ENCODE data around the gene ZNF784.
A peak's percentile ranks its signal among the peaks of the same experiment; 100 is the strongest.

Gene ZNF784, protein sequence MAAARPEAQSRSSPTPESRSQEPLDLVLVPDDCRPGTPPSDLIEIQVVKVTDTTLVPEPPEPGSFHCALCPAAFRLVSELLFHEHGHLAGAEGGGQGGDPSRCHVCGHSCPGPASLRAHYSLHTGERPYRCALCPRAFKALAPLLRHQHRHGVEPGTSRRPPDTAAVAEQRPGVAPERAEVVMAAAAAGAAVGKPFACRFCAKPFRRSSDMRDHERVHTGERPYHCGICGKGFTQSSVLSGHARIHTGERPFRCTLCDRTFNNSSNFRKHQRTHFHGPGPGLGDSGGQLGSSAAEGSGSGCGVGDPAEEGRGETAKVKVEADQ

DNA sequence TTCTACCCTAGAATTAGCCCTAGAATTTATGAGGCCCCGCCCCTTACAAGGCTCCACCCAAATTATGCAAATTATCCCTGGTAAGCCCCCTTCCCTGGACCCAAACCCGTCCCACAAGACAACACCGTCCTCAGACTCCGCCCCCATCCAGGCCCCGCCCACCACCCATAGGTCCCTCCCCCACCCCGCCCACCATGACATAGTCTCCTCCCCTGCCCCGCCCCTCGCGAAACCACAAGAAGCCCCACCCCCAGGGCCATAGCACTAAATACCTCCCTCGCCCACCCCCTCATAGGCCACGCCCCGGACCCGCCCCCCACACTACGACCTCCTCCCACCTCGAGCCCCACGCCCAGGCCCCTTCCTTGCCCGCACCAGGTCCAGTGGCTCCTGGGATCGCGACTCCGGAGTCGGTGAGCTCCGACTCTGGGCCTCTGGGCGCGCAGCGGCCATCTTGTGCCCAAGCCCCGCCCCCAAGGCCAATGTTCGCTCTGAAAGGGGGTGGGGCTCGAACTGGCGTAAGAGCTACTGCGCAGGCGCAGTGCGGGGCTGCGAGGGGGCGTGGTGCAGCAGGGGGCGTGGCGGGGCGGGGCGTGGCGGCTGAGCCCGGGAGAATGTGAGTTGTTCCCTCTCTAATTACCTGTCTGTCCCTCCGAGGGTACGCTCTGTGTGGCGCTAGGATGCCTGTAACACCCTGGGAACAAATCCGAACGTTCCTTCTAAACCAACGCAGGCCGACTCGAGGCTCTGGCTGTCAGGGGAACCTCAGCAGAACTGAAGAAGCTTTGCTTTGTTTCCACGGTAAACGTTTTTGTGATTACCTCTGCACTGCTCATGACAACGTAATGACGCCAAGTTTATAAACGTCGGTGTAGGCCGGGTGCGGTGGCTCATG lies at the start of gene ZNF784:
TSS of gene ZNF784 (minus strand) at position 458 of the 895 bp plus-strand sequence. CDS start at position 453, 5 bp downstream.
- peak within 1 kb of the TSS; percentile 69 for H3K4me3 ChIP-seq (replicated peaks; ENCODE audit: low read depth, low read length)
- peak; percentile 95 for DNase-seq (ENCODE audit: low read depth)
- TF ChIP-seq, protein P1, sequence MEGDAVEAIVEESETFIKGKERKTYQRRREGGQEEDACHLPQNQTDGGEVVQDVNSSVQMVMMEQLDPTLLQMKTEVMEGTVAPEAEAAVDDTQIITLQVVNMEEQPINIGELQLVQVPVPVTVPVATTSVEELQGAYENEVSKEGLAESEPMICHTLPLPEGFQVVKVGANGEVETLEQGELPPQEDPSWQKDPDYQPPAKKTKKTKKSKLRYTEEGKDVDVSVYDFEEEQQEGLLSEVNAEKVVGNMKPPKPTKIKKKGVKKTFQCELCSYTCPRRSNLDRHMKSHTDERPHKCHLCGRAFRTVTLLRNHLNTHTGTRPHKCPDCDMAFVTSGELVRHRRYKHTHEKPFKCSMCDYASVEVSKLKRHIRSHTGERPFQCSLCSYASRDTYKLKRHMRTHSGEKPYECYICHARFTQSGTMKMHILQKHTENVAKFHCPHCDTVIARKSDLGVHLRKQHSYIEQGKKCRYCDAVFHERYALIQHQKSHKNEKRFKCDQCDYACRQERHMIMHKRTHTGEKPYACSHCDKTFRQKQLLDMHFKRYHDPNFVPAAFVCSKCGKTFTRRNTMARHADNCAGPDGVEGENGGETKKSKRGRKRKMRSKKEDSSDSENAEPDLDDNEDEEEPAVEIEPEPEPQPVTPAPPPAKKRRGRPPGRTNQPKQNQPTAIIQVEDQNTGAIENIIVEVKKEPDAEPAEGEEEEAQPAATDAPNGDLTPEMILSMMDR (IDR thresholded peaks at IDR 0.05; ENCODE audit: low read length, missing control alignments), result no peak

DNA sequence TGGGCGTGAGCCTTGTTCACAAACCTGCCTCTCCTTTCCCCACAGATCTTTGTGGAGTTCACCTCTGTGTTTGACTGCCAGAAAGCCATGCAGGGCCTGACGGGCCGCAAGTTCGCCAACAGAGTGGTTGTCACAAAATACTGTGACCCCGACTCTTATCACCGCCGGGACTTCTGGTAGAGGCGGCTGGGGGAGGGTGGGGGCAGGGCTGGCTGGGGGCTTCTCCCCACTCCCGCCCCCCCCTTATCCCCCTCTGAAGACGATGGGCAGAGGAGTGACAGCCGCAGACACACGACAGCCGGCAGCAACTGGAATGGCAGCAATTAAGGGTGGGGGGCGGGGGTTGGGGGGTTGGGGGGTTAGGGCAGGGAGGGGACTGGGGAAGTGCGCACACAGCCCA lies 49.5 kb upstream of the ZNF784 start:
- DNase-seq (ENCODE audit: low read depth), result no peak
- TF ChIP-seq, protein P1 (IDR thresholded peaks at IDR 0.05; ENCODE audit: low read length, missing control alignments), result no peak
- H3K4me3 ChIP-seq (replicated peaks; ENCODE audit: low read depth, low read length), result no peak overlapping the region

DNA sequence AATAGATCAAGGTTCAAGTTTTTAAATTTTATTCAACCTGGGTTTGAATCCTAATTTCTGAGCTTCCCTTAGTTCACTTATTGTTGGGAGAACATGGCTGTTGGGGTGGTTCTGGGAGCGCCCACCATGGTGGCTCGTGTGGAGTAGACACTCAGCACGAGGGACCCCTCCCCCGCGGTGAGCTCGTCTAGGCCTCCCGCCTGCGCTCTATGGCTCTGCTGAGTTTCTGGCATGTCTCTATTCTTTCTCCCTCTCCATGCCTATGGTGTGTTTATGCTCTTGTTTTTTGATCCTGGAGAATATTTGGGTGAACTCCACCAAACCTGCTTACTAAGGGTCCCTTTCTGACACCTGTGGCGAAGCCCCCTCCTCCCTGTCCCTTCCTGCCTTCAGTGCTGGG lies 49.1 kb upstream of the ZNF784 start:
- DNase-seq (ENCODE audit: low read depth), result no peak
- H3K4me3 ChIP-seq (replicated peaks; ENCODE audit: low read depth, low read length), result no peak overlapping the region
- TF ChIP-seq, protein P1 (IDR thresholded peaks at IDR 0.05; ENCODE audit: low read length, missing control alignments), result no peak

DNA sequence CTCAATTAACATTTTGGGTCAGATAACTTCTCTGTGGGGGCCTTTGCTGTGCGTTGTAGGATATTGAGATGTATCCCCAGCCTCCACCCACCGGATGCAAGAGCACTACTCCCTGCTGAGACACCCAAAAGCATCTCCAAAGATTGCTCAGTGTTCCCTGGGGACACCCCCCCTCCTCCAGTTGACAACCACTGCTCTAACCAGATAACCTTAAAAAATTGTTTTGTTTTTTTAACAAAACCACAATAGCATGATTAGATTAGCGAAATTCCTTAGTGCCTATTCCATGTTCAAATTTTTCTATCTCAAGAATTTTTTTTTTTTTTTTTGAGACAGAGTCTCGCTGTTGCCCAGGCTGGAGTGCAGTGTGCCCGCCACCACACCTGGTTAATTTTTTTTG lies 48.1 kb upstream of the ZNF784 start:
- TF ChIP-seq, protein P1 (IDR thresholded peaks at IDR 0.05; ENCODE audit: low read length, missing control alignments), result no peak
- no peak overlapping the region for H3K4me3 ChIP-seq (replicated peaks; ENCODE audit: low read depth, low read length)
- DNase-seq (ENCODE audit: low read depth), result peak; percentile 17

DNA sequence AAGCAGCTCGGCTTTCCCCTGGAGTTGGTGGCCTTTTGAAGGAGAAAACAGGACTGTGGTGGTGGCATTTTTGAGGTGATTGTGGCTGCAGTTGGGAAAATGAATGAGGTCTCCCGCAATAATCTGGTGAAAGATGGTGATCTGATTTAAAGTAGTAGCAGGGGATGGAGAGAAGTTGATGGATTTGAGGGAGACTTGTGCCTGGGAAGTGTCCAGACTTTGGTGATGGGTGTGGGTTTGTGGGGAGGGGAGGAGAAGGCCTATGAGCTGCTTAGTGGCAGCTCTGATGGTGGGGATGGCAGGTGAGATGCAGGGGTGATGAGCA lies 46.6 kb upstream of the ZNF784 start:
- no peak overlapping the region for H3K4me3 ChIP-seq (replicated peaks; ENCODE audit: low read depth, low read length)
- DNase-seq (ENCODE audit: low read depth), result no peak
- TF ChIP-seq, protein P1 (IDR thresholded peaks at IDR 0.05; ENCODE audit: low read length, missing control alignments), result no peak

DNA sequence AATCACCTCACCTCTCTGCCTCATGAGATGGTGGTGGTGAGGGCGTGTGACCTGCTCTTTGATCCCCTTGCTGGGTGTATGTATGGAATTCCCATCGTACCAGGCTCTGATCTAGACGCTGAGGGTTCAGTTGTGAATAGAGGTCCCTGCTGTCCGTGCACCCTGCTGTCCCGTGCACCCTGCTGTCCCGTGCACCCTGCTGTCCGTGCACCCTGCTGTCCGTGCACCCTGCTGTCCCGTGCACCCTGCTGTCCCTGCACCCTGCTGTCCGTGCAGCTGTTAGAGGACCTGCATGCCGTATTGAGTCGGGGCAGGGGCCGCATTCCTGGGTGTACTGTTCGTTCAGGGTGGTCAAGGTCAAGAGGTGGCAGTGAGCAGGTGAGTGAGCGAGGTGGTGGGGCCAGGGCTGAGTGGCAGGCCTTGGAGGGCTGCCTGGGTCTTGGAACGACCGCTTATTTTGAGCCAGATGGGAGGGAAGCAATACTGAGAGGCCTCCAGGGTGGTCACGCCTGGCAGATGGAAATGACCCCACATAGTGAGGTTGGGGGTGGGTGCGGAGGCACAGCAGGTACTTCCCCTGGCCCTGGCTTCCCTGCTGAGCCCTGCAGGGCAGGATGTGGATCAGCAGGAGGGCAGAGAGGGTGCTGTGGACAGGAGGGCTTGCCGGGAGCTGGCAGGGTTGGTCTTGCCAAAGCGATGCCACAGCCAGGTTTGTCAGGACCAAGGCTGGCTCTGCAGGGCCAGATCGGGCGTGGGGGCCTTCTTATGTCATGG lies 46.1 kb upstream of the ZNF784 start:
- H3K4me3 ChIP-seq (replicated peaks; ENCODE audit: low read depth, low read length), result no peak overlapping the region
- no peak for DNase-seq (ENCODE audit: low read depth)
- TF ChIP-seq, protein P1 (IDR thresholded peaks at IDR 0.05; ENCODE audit: low read length, missing control alignments), result no peak

Measured in fibroblast of pulmonary artery (primary cell).